H1 (cell line): ENCODE measurements around the gene TIMM10B. TPM values are rescaled to one million over a fixed set of nuclear protein-coding genes. Genes with fewer than 3 reads are reported as not detected.

ENCODE experiments used
- CTCF ChIA-PET: fragments of 300-600 bp; sonication (Branson Sonifier 250); formaldehyde crosslinking; loops from one replicate; lab custom pipeline; 2021; ENCODE audit not compliant: partially characterized antibody; lab: Charles Lee
- POLR2A ChIA-PET: fragments of 300-600 bp; sonication (Branson Sonifier 250); formaldehyde crosslinking; loops from one replicate; lab custom pipeline; 2021; ENCODE audit warnings: inconsistent platforms; ENCODE audit not compliant: partially characterized antibody; lab: Charles Lee
- DNase-seq, 2 experiments: peaks; one replicate each; pipeline versions ENCODE4 v3.0.0 to v3.0.0-alpha.2; 2010 to 2022; ENCODE audit warnings: low spot score in 2 of 2, low read depth in 1 of 2, mixed read lengths in 1 of 2
- FAIRE-seq: peaks from 2 replicates; lab custom pipeline; 2011; peaks lifted over from hg19 to GRCh38; lab: Jason Lieb, UNC
- H2AFZ ChIP-seq: 2 replicates; pipeline ENCODE4 v1.8.1; 2012; ENCODE audit warnings: low read length, inconsistent platforms
- H2AK5ac ChIP-seq: 2 replicates; pipeline ENCODE4 v1.6.1; 2013; ENCODE audit warnings: low read depth, low read length
- H2BK120ac ChIP-seq: replicated peaks from 2 replicates; pipeline ENCODE3; 2013; ENCODE audit warnings: low read depth, low read length, inconsistent platforms
- H2BK12ac ChIP-seq: 2 replicates; pipeline ENCODE4 v1.6.1; 2013; ENCODE audit warnings: low read depth, low read length
- H2BK15ac ChIP-seq: 2 replicates; pipeline ENCODE4 v1.6.1; 2013; ENCODE audit warnings: low read length
- H2BK20ac ChIP-seq: 2 replicates; pipeline ENCODE4 v1.6.1; 2013; ENCODE audit warnings: low read length
- H2BK5ac ChIP-seq: 2 replicates; pipeline ENCODE4 v1.6.1; 2013; ENCODE audit warnings: low read depth, low read length
- H3K14ac ChIP-seq: 2 replicates; pipeline ENCODE4 v1.6.1; 2013; ENCODE audit warnings: inconsistent platforms; ENCODE audit not compliant: insufficient read length
- H3K18ac ChIP-seq: 2 replicates; pipeline ENCODE4 v1.6.1; 2013; ENCODE audit warnings: low read length; ENCODE audit errors: extremely low read depth
- H3K23ac ChIP-seq: 2 replicates; pipeline ENCODE4 v1.6.1; 2013; ENCODE audit warnings: inconsistent platforms; ENCODE audit not compliant: insufficient read length
- H3K23me2 ChIP-seq: 2 replicates; pipeline ENCODE4 v1.6.1; 2013; ENCODE audit warnings: low read depth, low read length
- H3K27ac ChIP-seq: 2 replicates; pipeline ENCODE4 v1.6.1; 2011; ENCODE audit warnings: low read depth, low read length, inconsistent platforms
- H3K27me3 ChIP-seq, 4 experiments: replicated peaks in 1 of 4; 1 replicate in 1 of 4; 2 replicates in 3 of 4; pipeline versions ENCODE4 v1.6.1 to v1.8.1; 2011 to 2013; ENCODE audit warnings: low read length in 3 of 4, mild to moderate bottlenecking in 3 of 4, inconsistent platforms in 2 of 4, mixed read lengths in 2 of 4, moderate library complexity in 1 of 4; ENCODE audit not compliant: control insufficient read depth in 3 of 4, insufficient read depth in 3 of 4; ENCODE audit errors: extremely low read depth in 1 of 4
- H3K36me3 ChIP-seq, 4 experiments: 2 replicates each; pipeline versions ENCODE4 v1.6.1 to v1.8.1; 2011 to 2013; ENCODE audit warnings: mild to moderate bottlenecking in 4 of 4, low read length in 3 of 4, moderate library complexity in 2 of 4, control low read depth in 1 of 4, inconsistent platforms in 1 of 4; ENCODE audit not compliant: insufficient read depth in 4 of 4, control insufficient read depth in 2 of 4
- H3K4ac ChIP-seq: replicated peaks from 2 replicates; pipeline ENCODE3; 2013; ENCODE audit warnings: low read length, low read depth, mixed read lengths, inconsistent platforms; ENCODE audit not compliant: insufficient read length
- H3K4me1 ChIP-seq, 4 experiments: replicated peaks in 1 of 4; 1 replicate in 1 of 4; 2 replicates in 3 of 4; pipeline versions ENCODE4 v1.6.1 to v1.8.1; 2011 to 2013; ENCODE audit warnings: low read length in 3 of 4, inconsistent platforms in 2 of 4, mixed read lengths in 1 of 4; ENCODE audit not compliant: insufficient read depth in 4 of 4, control insufficient read depth in 3 of 4
- H3K4me2 ChIP-seq, 2 experiments: 2 replicates each; pipeline versions ENCODE4 v1.6.1 to v1.8.1; 2011 to 2013; ENCODE audit warnings: low read depth in 2 of 2, low read length in 2 of 2, control low read depth in 1 of 2, inconsistent platforms in 1 of 2, mild to moderate bottlenecking in 1 of 2; ENCODE audit not compliant: insufficient read depth in 1 of 2
- H3K4me3 ChIP-seq, 4 experiments: fragments of 200-600, 300-600 bp in 1 of 4; sonication (generic), shearing (Covaris generic), sonication (Bioruptor Twin) in 1 of 4; 2 replicates each; pipeline versions ENCODE4 v1.5.1 to v1.8.1; 2011 to 2016; ENCODE audit warnings: low read length in 4 of 4, low read depth in 3 of 4, control low read depth in 2 of 4, inconsistent platforms in 2 of 4, mild to moderate bottlenecking in 2 of 4, mixed read lengths in 1 of 4, moderate library complexity in 1 of 4; ENCODE audit not compliant: insufficient read depth in 2 of 4; ENCODE audit errors: extremely low read depth in 1 of 4
- H3K56ac ChIP-seq: replicated peaks from 2 replicates; pipeline ENCODE3; 2013; ENCODE audit warnings: low read depth, mild to moderate bottlenecking, mixed read lengths, low read length, inconsistent platforms; ENCODE audit not compliant: insufficient read length
- H3K79me1 ChIP-seq: 2 replicates; pipeline ENCODE4 v1.6.1; 2013; ENCODE audit warnings: low read depth, low read length, control low read depth
- H3K79me2 ChIP-seq, 2 experiments: 2 replicates each; pipeline versions ENCODE4 v1.6.1 to v1.8.1; 2012 to 2013; ENCODE audit warnings: low read length in 2 of 2, mild to moderate bottlenecking in 2 of 2, inconsistent platforms in 1 of 2; ENCODE audit not compliant: insufficient read depth in 2 of 2, control insufficient read depth in 1 of 2
- H3K9ac ChIP-seq, 4 experiments: replicated peaks in 1 of 4; 1 replicate in 1 of 4; 2 replicates in 3 of 4; pipeline versions ENCODE4 v1.6.1 to v1.8.1; 2011 to 2013; ENCODE audit warnings: low read depth in 3 of 4, low read length in 3 of 4, control low read depth in 2 of 4, mild to moderate bottlenecking in 2 of 4, moderate library complexity in 2 of 4, inconsistent platforms in 1 of 4; ENCODE audit errors: extremely low read depth in 1 of 4
- H3K9me3 ChIP-seq, 2 experiments: 2 replicates each; pipeline versions ENCODE4 v1.6.1 to v1.8.1; 2012 to 2013; ENCODE audit warnings: mild to moderate bottlenecking in 2 of 2, moderate library complexity in 2 of 2, control low read depth in 1 of 2, inconsistent platforms in 1 of 2, low read depth in 1 of 2, low read length in 1 of 2, mixed read lengths in 1 of 2; ENCODE audit not compliant: insufficient read depth in 2 of 2
- H4K20me1 ChIP-seq, 2 experiments: replicated peaks in 1 of 2; 2 replicates each; pipeline versions ENCODE3 to v1.8.1; 2011 to 2013; ENCODE audit warnings: inconsistent platforms in 2 of 2, low read length in 2 of 2, mild to moderate bottlenecking in 1 of 2; ENCODE audit not compliant: insufficient read depth in 2 of 2, control insufficient read depth in 1 of 2
- H4K5ac ChIP-seq: 2 replicates; pipeline ENCODE4 v1.6.1; 2013; ENCODE audit warnings: low read length, low read depth, mixed read lengths, inconsistent platforms; ENCODE audit not compliant: insufficient read length
- H4K8ac ChIP-seq: 2 replicates; pipeline ENCODE4 v1.8.0; 2013; ENCODE audit warnings: mild to moderate bottlenecking, moderate library complexity, low read length, inconsistent platforms; ENCODE audit not compliant: insufficient read depth; ENCODE audit errors: extremely low read depth
- H4K91ac ChIP-seq: replicated peaks from 2 replicates; pipeline ENCODE3; 2013; ENCODE audit warnings: low read length, mixed read lengths, inconsistent platforms; ENCODE audit not compliant: insufficient read length
- BACH1 ChIP-seq: IDR thresholded peaks from 2 replicates; pipeline ENCODE4 v1.6.1; 2012; ENCODE audit warnings: low read length, improper control_type of control experiment
- CBX5 ChIP-seq: fragments of 300-800, 300-1000 bp; sonication (generic); IDR thresholded peaks from 2 replicates; pipeline ENCODE4 v1.7.1; 2016; ENCODE audit warnings: antibody characterized with exemption, low read length, low read depth
- CEBPB ChIP-seq: IDR thresholded peaks from 2 replicates; pipeline ENCODE4 v1.6.1; 2012; ENCODE audit warnings: low read depth, low read length
- EP300 ChIP-seq, 2 experiments: IDR thresholded peaks; 1 replicate in 1 of 2; 2 replicates in 1 of 2; pipeline ENCODE4 v1.6.1; 2011 to 2012; ENCODE audit warnings: low read depth in 2 of 2, low read length in 2 of 2, mild to moderate bottlenecking in 2 of 2, borderline replicate concordance in 1 of 2, inconsistent platforms in 1 of 2, moderate library complexity in 1 of 2
- GABPA ChIP-seq: IDR thresholded peaks from 2 replicates; pipeline ENCODE4 v1.6.1; 2011; ENCODE audit warnings: mild to moderate bottlenecking, low read length, moderate library complexity, borderline replicate concordance; ENCODE audit not compliant: insufficient read depth
- JUN ChIP-seq: IDR thresholded peaks from 2 replicates; pipeline ENCODE4 v1.6.1; 2011; ENCODE audit warnings: low read depth, mild to moderate bottlenecking, improper control_type of control experiment, low read length
- RAD21 ChIP-seq, 2 experiments: IDR thresholded peaks in 1 of 2; conservative IDR thresholded peaks in 1 of 2; 2 replicates each; pipeline ENCODE4 v1.6.1; 2011; ENCODE audit warnings: low read depth in 2 of 2, low read length in 2 of 2, improper control_type of control experiment in 1 of 2, inconsistent platforms in 1 of 2, mild to moderate bottlenecking in 1 of 2, moderate library complexity in 1 of 2
- RBBP5 ChIP-seq: IDR thresholded peaks from 2 replicates; pipeline ENCODE4 v1.7.1; 2012; ENCODE audit warnings: low read depth, mild to moderate bottlenecking, inconsistent platforms, low read length, moderate library complexity, borderline replicate concordance
- RFX5 ChIP-seq: IDR thresholded peaks from 2 replicates; pipeline ENCODE4 v1.6.1; 2011; ENCODE audit warnings: low read depth, low read length, improper control_type of control experiment, borderline replicate concordance
- SIRT6 ChIP-seq: IDR thresholded peaks from one replicate; pipeline ENCODE4 v1.7.1; 2012; ENCODE audit warnings: low read length, inconsistent platforms
- SP4 ChIP-seq: IDR thresholded peaks from 2 replicates; pipeline ENCODE4 v1.6.1; 2012; ENCODE audit warnings: low read length, inconsistent platforms
- YY1 ChIP-seq: IDR thresholded peaks from 2 replicates; pipeline ENCODE4 v1.6.1; 2011; ENCODE audit warnings: low read depth, mild to moderate bottlenecking, low read length
- WGBS, 2 experiments: shearing (Covaris generic) in 1 of 2; methylation state at CpG; one replicate each; pipeline versions ENCODE4 v1.1.6 to v1.1.7; 2013 to 2015; ENCODE audit warnings: low lambda C conversion rate in 2 of 2, mixed read lengths in 2 of 2, inconsistent platforms in 1 of 2, low coverage in 1 of 2, missing lambda C conversion rate in 1 of 2; ENCODE audit not compliant: insufficient replicate concordance in 2 of 2, insufficient coverage in 1 of 2, insufficient read length in 1 of 2; ENCODE audit errors: extremely low coverage in 1 of 2, missing lambda C conversion rate in 1 of 2; 5-methylcytosine and 5-hydroxymethylcytosine counted together
- polyA plus RNA-seq, 7 experiments: library from polyadenylated mRNA; depleted of rRNA in 3 of 7; stranded (reverse) in 5 of 7; unstranded in 2 of 7; fragments of >200 nt in 5 of 7; fragments of 200-250 nt in 2 of 7; gene quantifications; 1 replicate in 5 of 7; 2 replicates in 1 of 7; 4 replicates in 1 of 7; pipeline versions ENCODE4 v1.2.1 to v1.2.3, GENCODE V29; 2011 to 2013; ENCODE audit warnings: missing spikeins in 2 of 7, mixed read lengths in 2 of 7
- total RNA-seq: library from RNA; stranded (reverse); fragmentation: NEBNext Ultra II Directional; extraction: Animal tissue kit (Norgen Biotek cat#: 25700); gene quantifications from 2 replicates; pipeline ENCODE4 v1.2.1, GENCODE V29; 2021
- TF ChIP-seq, protein P1 (sequence below): IDR thresholded peaks from 2 replicates; pipeline ENCODE4 v1.6.1; 2012; ENCODE audit warnings: inconsistent platforms

The TIMM10B gene
- total and polyA plus RNA-seq, 2 of the 8 experiments (the other 6 are each of a cell fraction or from before 2014, with no cell fraction given), result 38.2 to 47.8 TPM

DNA sequence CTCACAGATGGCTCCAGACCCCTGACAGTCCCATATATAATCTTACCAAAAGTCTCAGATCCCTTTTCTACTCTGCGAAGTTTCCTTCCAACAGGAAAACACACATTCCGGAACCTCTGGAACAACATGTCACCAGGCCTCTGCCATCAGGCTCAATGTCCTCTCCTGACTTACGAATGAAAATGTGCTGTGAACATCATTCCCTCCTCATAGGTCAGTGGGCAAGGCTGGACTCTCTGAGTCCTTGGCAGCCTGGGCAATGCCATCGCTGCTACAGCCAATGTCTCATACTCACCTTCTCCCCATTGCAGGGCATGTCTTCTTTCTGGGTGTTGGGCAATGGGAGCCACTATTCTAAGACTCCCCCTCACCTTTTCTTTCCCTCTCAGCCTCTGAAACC, 38.9 kb upstream of the TIMM10B start:
- FAIRE-seq, result no peak
- no peak overlapping the region for H3K27ac ChIP-seq
- no peaks in the 10 kb centered on the region for H3K79me1 ChIP-seq
- no peak overlapping the region for H3K14ac ChIP-seq
- TF ChIP-seq EP300 (IDR thresholded peaks at IDR 0.05; ENCODE audit: borderline replicate concordance in 1 of 2, low read depth in 2 of 2, low read length in 2 of 2) (no peak), SIRT6 (no peak), JUN (no peak), CBX5 (no peak), RFX5 (no peak), RBBP5 (no peak), SP4 (no peak), GABPA (no peak), YY1 (no peak), RAD21 (IDR thresholded peaks at IDR 0.05 in 1 of 2, conservative IDR thresholded peaks at IDR 0.05 in 1 of 2; ENCODE audit: low read depth in 2 of 2, low read length in 2 of 2) (no peak), CEBPB (no peak), BACH1 (no peak)
- TF ChIP-seq, protein P1, sequence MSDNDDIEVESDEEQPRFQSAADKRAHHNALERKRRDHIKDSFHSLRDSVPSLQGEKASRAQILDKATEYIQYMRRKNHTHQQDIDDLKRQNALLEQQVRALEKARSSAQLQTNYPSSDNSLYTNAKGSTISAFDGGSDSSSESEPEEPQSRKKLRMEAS, result no peak
- TF ChIP-seq, all 59 proteins: peak for 0
- H2BK20ac ChIP-seq, result no peak overlapping the region
- ChIA-PET POLR2A (interaction anchor here (0.9 kb wide), 1 partner anchor 66 kb away, joined by 3 read pairs; no protein-coding TSS in a partner anchor), CTCF (interaction anchor here (0.5 to 22.7 kb wide), 22 partner anchors 10 to 191 kb away, joined by 3 to 585 read pairs (median 13); partner anchors contain the start of genes APBB1, CCKBR, SMPD1 and TIMM10B)
- H3K4ac ChIP-seq, result no peak overlapping the region
- H3K9ac ChIP-seq, result no peak overlapping the region
- H3K4me3 ChIP-seq, result no peak overlapping the region
- WGBS, 2 experiments, result 90% methylated on average over 4 of the region's 4 CpGs; no CpG with 5 or more reads in 1 of the 2 experiments
- H3K23me2 ChIP-seq, result no peaks in the 10 kb centered on the region; the same call in 1 of the 2 replicates
- H3K9me3 ChIP-seq, result no peaks in the 10 kb centered on the region
- no peak overlapping the region for H2AK5ac ChIP-seq
- no peak overlapping the region for H2BK5ac ChIP-seq
- no peaks in the 10 kb centered on the region for H4K20me1 ChIP-seq
- H4K91ac ChIP-seq, result no peak overlapping the region
- no peak for DNase-seq
- no peak overlapping the region for H3K23ac ChIP-seq
- peaks cover 0 to 4% (median 0%) of the 10 kb centered on the region in 4 experiments; a peak in 2 of 7 replicates for H3K4me1 ChIP-seq
- H3K56ac ChIP-seq, result no peak overlapping the region
- no peak overlapping the region for H4K8ac ChIP-seq
- no peak overlapping the region for H3K4me2 ChIP-seq
- no peak overlapping the region for H3K18ac ChIP-seq
- H4K5ac ChIP-seq, result no peak overlapping the region
- no peak overlapping the region for H2BK15ac ChIP-seq
- H2BK12ac ChIP-seq, result no peak overlapping the region
- H3K79me2 ChIP-seq, result no peaks in the 10 kb centered on the region
- no peak overlapping the region for H2BK120ac ChIP-seq
- H3K27me3 ChIP-seq, result no peaks in the 10 kb centered on the region
- no peak overlapping the region for H2AFZ ChIP-seq
- H3K36me3 ChIP-seq, result no peaks in the 10 kb centered on the region
